WTC11 (cell line): Measurements from ENCODE around the gene CDC42EP2. TPM values are rescaled to one million over a fixed set of nuclear protein-coding genes. Genes with fewer than 3 reads are reported as not detected.

Source experiments
- ATAC-seq: fragments of 200-7000 bp; cut with Tn5 transposase; 2 replicates; pipeline ENCODE4 v1.10.0; 2021; ENCODE audit warnings: mild to moderate bottlenecking, moderate library complexity
- CTCF ChIA-PET: fragments of 300-600 bp; sonication (Branson Sonifier 250); formaldehyde crosslinking; loops from one replicate; lab custom pipeline; 2021; ENCODE audit warnings: antibody characterized with exemption; lab: Charles Lee
- POLR2A ChIA-PET: fragments of 350-600 bp; sonication (Branson Sonifier 250); formaldehyde crosslinking; loops from one replicate; lab custom pipeline; 2021; ENCODE audit warnings: antibody characterized with exemption; lab: Charles Lee
- DNase-seq: peaks from one replicate; pipeline ENCODE4 v3.0.0; 2021; ENCODE audit warnings: low spot score
- H3K27ac Mint-ChIP-seq: 2 replicates; pipeline ENCODE4 v1.8.0; 2021; ENCODE audit warnings: mixed read lengths
- H3K27me3 Mint-ChIP-seq: 2 replicates; pipeline ENCODE4 v1.8.0; 2021; ENCODE audit warnings: low read depth, mild to moderate bottlenecking, moderate library complexity, mixed read lengths
- H3K36me3 Mint-ChIP-seq: 2 replicates; pipeline ENCODE4 v1.8.0; 2021; ENCODE audit warnings: mixed read lengths
- H3K4me1 Mint-ChIP-seq: 2 replicates; pipeline ENCODE4 v1.8.0; 2022; ENCODE audit warnings: mixed read lengths
- H3K4me3 Mint-ChIP-seq: 2 replicates; pipeline ENCODE4 v1.8.0; 2021; ENCODE audit warnings: mild to moderate bottlenecking, moderate library complexity, mixed read lengths
- H3K9me3 Mint-ChIP-seq: 2 replicates; pipeline ENCODE4 v1.8.0; 2021; ENCODE audit warnings: mixed read lengths
- ATF2 ChIP-seq: sonication (generic); formaldehyde crosslinking; IDR thresholded peaks from 2 replicates; pipeline ENCODE4 v1.8.1; 2022; ENCODE audit warnings: low read depth, missing genetic modification reagents, borderline replicate concordance
- GTF2I ChIP-seq: fragments of 250-450 bp; sonication (Bioruptor Pico); conservative IDR thresholded peaks from 2 replicates; pipeline ENCODE4 v1.4.0; 2021; ENCODE audit warnings: mild to moderate bottlenecking
- IRF2 ChIP-seq: sonication (generic); formaldehyde crosslinking; IDR thresholded peaks from 2 replicates; pipeline ENCODE4 v1.8.0; 2022; ENCODE audit warnings: low read depth, missing genetic modification reagents, borderline replicate concordance
- NFYB ChIP-seq: sonication (generic); formaldehyde crosslinking; conservative IDR thresholded peaks from 2 replicates; pipeline ENCODE4 v1.8.0; 2022; ENCODE audit warnings: low read depth, missing genetic modification reagents
- PRRX2 ChIP-seq: fragments of 250-450 bp; sonication (Bioruptor Pico); IDR thresholded peaks from 2 replicates; pipeline ENCODE4 v1.8.0; 2021; ENCODE audit warnings: mild to moderate bottlenecking
- RORB ChIP-seq: fragments of 250-450 bp; sonication (Bioruptor Pico); IDR thresholded peaks from 2 replicates; pipeline ENCODE4 v1.9.0; 2021; ENCODE audit warnings: mild to moderate bottlenecking
- SMAD3 ChIP-seq: sonication (generic); formaldehyde crosslinking; IDR thresholded peaks from 2 replicates; pipeline ENCODE4 v1.8.0; 2022; ENCODE audit warnings: missing genetic modification reagents, mild to moderate bottlenecking, borderline replicate concordance
- SP1 ChIP-seq: sonication (generic); formaldehyde crosslinking; conservative IDR thresholded peaks from 2 replicates; pipeline ENCODE4 v1.8.1; 2022; ENCODE audit warnings: missing genetic modification reagents
- USF1 ChIP-seq: sonication (generic); formaldehyde crosslinking; IDR thresholded peaks from 2 replicates; pipeline ENCODE4 v1.8.0; 2022; ENCODE audit warnings: mild to moderate bottlenecking, missing genetic modification reagents
- ZNF121 ChIP-seq: sonication (generic); formaldehyde crosslinking; IDR thresholded peaks from 2 replicates; pipeline ENCODE4 v1.8.0; 2023; ENCODE audit warnings: missing genetic modification reagents
- ZNF219 ChIP-seq: sonication (generic); formaldehyde crosslinking; IDR thresholded peaks from 2 replicates; pipeline ENCODE4 v1.8.0; 2023; ENCODE audit warnings: missing genetic modification reagents, mild to moderate bottlenecking, borderline replicate concordance
- ZNF416 ChIP-seq: fragments of 250-450 bp; sonication (Bioruptor Pico); IDR thresholded peaks from 2 replicates; pipeline ENCODE4 v1.9.0; 2021; ENCODE audit warnings: mild to moderate bottlenecking, inconsistent platforms
- ZNF423 ChIP-seq: fragments of 250-450 bp; sonication (Bioruptor Pico); IDR thresholded peaks from 2 replicates; pipeline ENCODE4 v2.1.2; 2022; ENCODE audit warnings: mild to moderate bottlenecking, moderate library complexity
- ZNF425 ChIP-seq: fragments of 250-450 bp; sonication (Bioruptor Pico); conservative IDR thresholded peaks from 2 replicates; pipeline ENCODE4 v1.9.0; 2021; ENCODE audit warnings: mild to moderate bottlenecking
- total RNA-seq: library from RNA; stranded (reverse); gene quantifications from 3 replicates; pipeline ENCODE4 v1.2.3, GENCODE V29; 2021

The CDC42EP2 gene
- total RNA-seq, 1 experiment from 2014 or later = 11.0 TPM

- TF ChIP-seq ATF2 (CRISPR knock-in tag) = no peak
Observed at GRCh38 chr11:65309006-65309405, 5.7 kb upstream of the CDC42EP2 start (continued).

GRCh38 chr11:65310215-65310614, 4.5 kb upstream of the CDC42EP2 start:
- ChIA-PET POLR2A (no interaction called here), CTCF (interaction anchor here (0.7 to 13.2 kb wide), 5 partner anchors 8 to 200 kb away, joined by 4 to 232 read pairs (median 6); partner anchors contain the start of gene DPF2)
- no peak for DNase-seq
- Mint-ChIP-seq H3K9me3 (no peaks in the 10 kb centered on the region), H3K27me3 (peaks cover 56% of the 10 kb centered on the region), H3K4me1 (peaks cover 15% of the 10 kb centered on the region), H3K36me3 (no peaks in the 10 kb centered on the region)
- ATAC-seq = no peak
- TF ChIP-seq ZNF423 (CRISPR knock-in tag) (no peak), ZNF121 (CRISPR knock-in tag) (no peak), RORB (CRISPR knock-in tag) (no peak), IRF2 (CRISPR knock-in tag) (no peak), ZNF416 (no peak), USF1 (CRISPR knock-in tag) (no peak), ZNF219 (CRISPR knock-in tag) (no peak), PRRX2 (no peak), GTF2I (CRISPR knock-in tag) (no peak)
- TF ChIP-seq, all 79 proteins: peak for 0
- H3K4me3 Mint-ChIP-seq = no peak overlapping the region
- H3K27ac Mint-ChIP-seq = no peak overlapping the region

GRCh38 chr11:65310736-65311135, 3.9 kb upstream of the CDC42EP2 start:
- ATAC-seq (no peak), DNase-seq (no peak)
- Mint-ChIP-seq H3K27me3 (peaks cover 56% of the 10 kb centered on the region), H3K4me1 (peaks cover 16% of the 10 kb centered on the region), H3K9me3 (no peaks in the 10 kb centered on the region), H3K36me3 (no peaks in the 10 kb centered on the region), H3K27ac (no peak overlapping the region), H3K4me3 (no peak overlapping the region)
- CTCF ChIA-PET = interaction anchor here (0.6 to 13.2 kb wide), 5 partner anchors 9 to 106 kb away, joined by 3 to 232 read pairs (median 6); partner anchors contain the start of gene DPF2
- POLR2A ChIA-PET = interaction anchor here (1.0 kb wide), 1 partner anchor 9 kb away, joined by 3 read pairs; no protein-coding TSS in a partner anchor
- no peak for TF ChIP-seq ZNF425 (CRISPR knock-in tag)
- no peak for TF ChIP-seq SMAD3 (CRISPR knock-in tag)
- no peak for TF ChIP-seq ATF2 (CRISPR knock-in tag)

GRCh38 chr11:65311170-65311678, 3.4 kb upstream of the CDC42EP2 start:
- H3K27ac Mint-ChIP-seq = no peak overlapping the region
- no peak for ATAC-seq
- POLR2A ChIA-PET = interaction anchor here (1.0 kb wide), 1 partner anchor 9 kb away, joined by 3 read pairs; no protein-coding TSS in a partner anchor
- TF ChIP-seq SP1 (CRISPR knock-in tag) (no peak), NFYB (no peak), ZNF416 (no peak), ZNF423 (CRISPR knock-in tag) (no peak)
- TF ChIP-seq, all 79 proteins: peak for 0
- Mint-ChIP-seq H3K4me1 (peaks cover 21% of the 10 kb centered on the region), H3K36me3 (no peaks in the 10 kb centered on the region), H3K4me3 (no peak overlapping the region), H3K27me3 (peaks cover 56% of the 10 kb centered on the region), H3K9me3 (no peaks in the 10 kb centered on the region)
- CTCF ChIA-PET = interaction anchor here (0.6 to 13.2 kb wide), 6 partner anchors 9 to 426 kb away, joined by 3 to 232 read pairs (median 6); partner anchors contain the start of gene DPF2
- no peak for DNase-seq
